ENCODE data around the gene SLC5A1.

Gene SLC5A1

DNA sequence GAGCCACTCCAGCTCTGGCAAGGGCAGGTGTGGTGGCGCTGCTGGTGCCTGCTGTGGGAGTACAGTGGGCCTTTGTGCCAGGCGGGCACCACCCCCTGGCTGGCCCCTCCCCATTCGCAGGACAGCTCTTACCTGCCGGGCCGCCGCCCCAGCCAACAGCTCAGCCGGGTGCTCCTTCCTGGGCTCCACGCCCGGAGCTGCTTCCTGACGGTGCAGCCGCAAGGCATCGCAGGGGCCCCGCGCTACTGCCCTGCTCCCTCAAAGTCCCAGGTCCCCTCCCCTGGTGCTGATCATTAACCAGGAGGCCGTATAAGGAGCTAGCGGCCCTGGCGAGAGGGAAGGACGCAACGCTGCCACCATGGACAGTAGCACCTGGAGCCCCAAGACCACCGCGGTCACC is at the start of gene SLC5A1:
Gene SLC5A1 (plus strand): TSS at position 338 of the 400 bp plus-strand sequence. CDS start 21 bp downstream, at position 359.
- DNase-seq = no peak

DNA sequence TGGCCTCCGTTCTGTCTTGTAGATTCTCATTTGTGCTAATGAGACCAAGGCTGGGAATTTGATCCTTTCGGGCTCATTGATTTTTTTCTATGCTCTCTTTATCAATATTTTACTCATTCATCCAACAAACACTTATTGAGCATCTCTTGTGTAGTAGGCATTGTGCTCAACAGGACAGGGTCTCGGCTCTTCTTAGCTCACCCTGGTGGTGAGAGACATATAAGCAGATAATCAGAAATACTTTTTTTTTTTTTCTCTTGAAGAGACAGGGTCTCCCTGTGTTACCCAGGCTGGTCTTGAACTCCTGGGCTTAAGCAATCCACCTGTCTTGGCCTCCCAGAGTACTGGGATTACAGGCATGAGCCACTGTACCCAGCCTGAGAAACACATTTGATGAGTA is 48.0 kb upstream of the SLC5A1 start:
- DNase-seq = no peak

DNA sequence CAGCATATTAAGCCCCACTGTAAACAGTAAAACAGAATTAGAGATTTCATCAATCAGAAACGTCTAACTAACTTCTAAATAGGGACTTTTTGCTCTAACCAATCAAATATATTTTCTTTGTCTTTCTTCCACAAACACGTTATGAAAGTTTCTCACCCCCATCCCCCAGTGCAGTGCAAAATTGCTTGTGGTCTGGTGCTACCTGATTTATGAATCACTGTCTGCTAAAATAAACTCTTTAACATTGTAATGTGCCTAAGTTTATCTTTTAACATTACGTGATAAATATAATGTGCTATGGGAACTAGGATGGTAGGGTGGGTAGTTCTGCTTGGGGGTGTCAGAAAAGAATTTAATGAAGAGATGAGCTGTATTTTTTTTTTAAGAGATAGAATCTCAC is 47.3 kb upstream of the SLC5A1 start:
- DNase-seq = no peak

DNA sequence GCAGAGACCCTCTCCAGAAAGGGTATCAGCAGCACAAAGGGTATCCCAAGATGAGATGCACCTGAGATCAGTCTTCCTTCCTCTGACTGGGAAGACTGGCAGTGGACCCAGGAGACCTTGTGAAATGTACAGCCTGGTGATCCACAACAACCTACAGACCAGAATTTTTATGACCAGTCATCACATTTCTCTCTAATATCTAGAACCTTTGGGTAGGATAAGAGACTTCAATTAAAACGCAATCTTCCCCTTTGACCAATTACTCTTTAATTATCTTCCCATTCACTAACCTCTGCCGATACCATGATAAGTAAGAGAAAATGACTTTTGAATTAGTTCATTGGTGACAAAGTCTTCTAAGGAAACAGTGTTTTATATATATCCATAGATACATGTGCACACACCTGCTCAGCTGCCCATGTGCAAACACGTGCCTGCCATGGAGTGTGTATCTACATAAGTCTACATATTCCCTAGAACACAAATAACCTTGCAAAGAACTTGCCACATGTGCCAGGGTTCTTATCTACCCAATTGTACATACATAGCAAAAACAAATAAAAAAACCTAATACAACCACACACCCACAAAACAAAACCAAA is 44.2 kb upstream of the SLC5A1 start:
- no peak for DNase-seq

DNA sequence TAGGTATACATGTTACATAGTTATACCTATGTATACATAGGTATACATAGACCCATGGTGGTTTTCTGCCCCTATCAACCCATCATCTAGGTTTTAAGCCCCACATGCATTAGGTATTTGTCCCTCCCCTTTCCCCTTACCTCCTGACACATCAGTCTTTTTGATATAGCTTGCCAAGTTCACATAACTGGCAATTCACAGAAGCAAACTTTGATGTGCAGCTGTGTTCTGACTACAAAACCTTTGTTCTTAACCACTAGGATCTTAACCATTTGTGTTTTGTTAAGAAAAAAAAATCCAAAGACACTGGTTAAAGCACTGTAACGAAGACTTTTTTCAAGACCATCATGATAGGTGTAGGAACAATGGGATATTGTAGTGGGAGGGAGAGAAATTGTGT is 42.9 kb upstream of the SLC5A1 start:
- no peak for DNase-seq

DNA sequence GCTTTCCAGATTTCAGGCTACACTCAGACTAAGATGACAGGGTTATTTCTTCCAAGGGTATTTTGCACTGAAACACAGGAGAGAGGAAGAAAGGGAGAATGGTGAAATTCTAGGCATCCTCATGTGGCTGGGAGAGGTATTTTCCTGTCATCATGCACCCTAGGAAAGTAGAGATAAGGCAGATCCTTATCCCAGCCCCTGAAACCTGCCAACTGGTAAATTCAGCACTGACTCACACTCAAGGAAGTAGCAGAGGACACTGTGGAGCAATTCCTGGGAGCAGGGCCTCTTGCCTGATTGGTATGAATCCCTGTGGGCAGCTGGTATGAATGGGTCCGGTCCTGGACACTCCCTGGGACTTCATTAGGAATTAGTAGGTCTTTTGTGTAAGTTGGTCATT is 37.6 kb upstream of the SLC5A1 start:
- no peak for DNase-seq

DNA sequence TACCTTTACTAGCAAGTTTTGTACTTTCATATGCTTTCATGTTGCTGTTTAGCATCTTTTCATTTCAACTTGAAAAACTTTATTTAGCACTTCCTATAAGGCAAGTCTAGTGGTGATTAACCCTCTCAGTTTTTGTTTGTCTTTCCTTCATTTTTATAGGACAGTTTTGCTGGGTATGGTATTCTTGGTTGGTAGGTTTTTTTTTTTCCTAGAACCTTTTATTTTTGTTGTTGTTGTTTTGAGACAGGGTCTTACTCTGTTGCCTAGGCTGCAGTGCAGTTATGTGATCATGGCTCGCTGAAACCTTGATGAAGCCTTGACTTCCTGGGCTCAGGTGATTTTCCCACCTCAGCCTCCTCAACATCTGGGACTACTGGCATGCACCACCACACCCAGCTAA is 29.9 kb upstream of the SLC5A1 start:
- DNase-seq = no peak

DNA sequence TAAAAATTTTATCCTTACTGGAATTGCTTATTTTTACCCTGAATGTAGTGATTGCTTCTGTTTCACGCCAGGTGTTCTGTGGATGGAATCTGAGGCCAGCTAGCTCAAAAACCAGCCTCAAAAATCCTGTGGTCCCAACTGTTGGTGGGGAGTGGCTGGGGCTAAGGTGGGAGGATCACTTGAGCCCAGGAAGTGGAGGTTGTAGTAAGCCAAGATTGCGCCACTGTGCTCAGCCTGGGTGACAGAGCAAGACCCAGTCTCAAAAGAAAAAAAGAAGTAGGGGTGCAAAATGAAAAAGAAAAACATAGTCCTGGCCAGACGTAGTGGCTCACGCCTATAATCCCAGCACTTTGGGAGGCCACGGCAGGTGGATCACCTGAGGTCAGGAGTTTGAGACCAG is 27.0 kb upstream of the SLC5A1 start:
- no peak for DNase-seq

DNA sequence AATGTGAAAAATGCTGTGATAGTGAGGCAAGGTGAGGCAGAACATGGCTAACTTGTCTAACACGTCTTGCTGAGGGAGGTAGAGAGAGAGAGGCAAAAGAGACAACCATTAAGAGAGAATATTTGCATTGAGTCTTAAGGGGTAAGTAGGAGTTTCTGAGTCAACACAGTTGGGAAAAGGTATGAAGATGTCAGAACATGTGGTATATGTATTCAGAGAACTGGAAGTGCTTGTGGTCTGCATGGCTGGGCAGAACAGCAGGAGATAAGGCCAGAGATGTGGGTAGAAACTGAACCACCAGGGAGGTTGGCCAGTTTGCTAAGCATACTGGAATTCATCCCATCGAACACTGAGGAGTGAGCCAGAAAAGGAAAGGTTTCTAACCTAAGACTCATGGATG is 25.0 kb upstream of the SLC5A1 start:
- DNase-seq = no peak

DNA sequence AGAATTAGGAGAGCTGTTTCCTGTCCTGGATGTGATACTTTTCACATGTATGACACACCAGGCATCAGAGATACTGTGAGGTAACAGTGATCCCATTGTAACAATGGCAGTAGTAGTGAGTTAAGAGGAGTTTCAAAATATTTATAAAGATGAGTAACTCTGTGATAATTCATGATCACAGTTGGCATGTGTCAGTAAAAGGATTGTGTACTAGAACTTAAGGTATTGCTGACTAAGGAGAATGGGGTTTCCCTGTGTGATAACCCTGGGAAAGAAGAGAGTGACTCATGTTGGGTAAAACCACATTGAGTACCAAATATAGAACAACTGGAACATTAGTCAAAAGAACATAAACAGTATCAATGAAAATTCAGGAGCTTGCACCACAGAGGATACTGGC is 22.9 kb upstream of the SLC5A1 start:
- DNase-seq = peak; percentile 67

DNA sequence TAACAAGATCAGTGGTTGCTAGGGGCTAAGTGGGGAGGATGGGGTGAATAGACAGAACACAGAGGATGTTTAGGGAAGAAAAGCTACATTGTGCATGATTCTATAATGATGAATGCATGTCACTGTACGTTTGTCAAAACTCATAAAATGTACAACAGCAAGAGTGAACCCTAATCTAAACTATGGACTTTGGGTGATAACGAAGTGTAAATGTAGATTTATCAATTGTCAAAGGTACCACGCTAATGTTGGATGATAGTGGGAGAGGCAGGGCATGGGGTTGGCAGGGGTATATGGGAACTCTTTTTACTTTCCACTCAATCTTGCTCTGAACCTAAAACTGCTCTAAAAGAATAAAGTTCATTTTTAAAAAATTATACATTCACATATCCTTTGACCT is 21.3 kb upstream of the SLC5A1 start:
- no peak for DNase-seq

DNA sequence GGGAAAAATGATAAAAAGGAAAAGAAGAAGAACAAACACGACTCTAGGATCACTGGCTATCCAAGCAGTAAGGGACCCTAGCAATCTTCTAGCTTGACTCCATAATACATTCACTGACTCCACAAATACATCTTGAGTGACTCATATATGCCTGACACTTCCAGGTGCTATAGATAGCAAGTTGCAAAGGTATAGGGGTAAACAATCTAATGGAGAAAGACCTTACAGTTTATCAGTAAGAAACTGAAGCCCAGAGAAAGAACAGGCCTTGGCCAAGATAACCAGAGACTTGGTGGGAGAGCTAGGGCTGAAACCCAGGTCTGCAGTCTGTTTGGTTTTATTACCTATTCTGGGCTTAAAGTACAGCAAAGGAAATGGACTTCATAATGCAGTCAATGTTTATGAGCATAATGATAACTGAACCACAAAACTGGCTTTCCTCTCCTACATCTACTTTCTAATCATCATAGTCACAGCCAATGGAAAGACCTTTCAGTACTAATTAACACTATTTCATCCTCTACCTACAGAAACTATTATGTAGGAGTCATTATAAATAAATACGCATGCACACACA is 19.7 kb upstream of the SLC5A1 start:
- no peak for DNase-seq

DNA sequence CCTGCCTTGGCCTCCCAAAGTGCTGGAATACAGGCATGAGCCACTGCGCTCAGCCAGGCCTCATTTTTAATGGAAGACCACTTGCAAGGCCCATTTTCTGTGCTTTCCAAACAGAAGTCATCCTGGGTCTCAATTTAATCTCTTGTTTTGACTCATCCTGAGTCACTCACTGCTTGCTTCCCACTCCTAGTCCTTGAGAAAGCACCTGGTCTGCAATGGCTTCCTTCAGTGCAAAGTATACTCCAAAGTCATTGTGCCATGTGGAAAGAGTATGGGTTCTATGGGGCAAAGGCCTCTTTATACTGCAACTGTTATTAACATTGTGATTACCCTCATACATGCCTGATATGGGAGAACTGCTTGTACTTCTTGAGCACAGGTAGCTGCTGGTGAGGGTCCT is 18.3 kb upstream of the SLC5A1 start:
- peak; percentile 6 for DNase-seq

DNA sequence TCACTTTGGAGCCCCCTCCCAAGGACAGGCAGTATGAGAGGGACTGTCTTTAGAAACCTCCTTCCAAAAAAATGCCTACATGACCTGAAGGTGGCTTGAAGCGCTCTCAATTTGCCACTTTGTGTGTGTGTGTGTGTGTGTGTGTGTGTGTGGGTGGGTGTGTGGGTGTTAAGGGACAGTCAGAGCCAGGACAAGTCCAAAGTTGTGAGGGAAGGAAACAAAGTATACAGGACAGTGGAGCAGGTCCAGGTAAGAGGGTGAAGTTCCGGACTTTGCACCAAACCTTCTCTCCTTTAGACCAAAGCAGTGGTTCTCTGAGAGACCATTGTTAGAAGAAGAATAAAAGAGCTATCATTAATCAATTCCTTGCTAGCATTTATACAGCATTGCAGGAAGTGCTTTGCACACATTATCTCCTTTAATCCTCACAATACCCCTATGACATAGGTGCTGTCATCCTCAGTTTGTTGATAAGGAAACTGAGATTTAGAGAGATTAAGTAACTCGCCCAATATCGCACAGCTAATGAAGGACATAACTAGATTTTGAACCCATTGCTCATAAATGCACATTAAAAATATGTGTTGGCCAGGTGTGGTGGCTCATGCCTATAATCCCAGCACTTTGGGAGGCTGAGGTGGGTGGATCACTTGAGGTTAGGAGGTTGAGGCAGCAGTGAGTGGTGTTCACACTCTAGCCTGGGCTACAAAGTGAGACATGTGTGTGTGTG is 12.4 kb upstream of the SLC5A1 start:
- no peak for DNase-seq

DNA sequence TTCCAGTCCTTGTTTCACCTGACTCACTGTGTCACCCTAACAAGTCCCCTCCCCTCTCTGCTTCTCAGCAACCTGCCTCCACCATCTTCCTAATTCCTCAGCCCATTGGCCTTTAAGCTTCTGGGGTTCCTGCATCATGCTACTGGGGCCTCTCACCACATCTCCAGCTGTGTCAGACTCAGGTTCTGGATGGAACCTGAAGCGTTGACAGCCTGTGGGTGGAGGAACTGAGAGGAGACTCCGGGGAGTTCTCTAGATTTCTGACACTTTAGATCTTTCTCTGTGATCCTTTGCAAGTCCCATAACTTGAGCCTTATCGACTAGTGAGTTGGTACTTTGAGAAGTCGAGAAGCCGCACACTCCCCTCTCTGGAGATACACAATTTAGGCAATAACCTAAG is 11.6 kb upstream of the SLC5A1 start:
- DNase-seq = no peak

DNA sequence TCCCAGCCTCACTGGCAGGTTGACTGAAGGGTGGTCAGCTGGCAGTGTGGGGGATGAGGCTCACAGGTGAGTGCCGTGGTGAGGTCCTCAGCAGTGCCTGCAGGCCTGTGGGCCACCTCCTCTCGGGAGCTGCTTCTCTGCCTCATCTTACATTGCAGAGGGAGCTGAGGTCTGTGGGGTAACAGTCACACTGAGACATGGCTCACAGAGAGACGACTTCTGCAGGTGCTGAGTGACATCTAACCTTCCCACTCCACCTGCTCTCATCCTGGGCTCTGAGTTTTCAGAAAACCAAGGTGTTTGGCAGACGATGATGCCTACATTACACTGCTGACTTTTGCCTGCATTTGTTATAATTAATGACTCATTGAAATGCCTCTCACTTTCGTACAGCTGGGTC is 8.8 kb upstream of the SLC5A1 start:
- DNase-seq = no peak

DNA sequence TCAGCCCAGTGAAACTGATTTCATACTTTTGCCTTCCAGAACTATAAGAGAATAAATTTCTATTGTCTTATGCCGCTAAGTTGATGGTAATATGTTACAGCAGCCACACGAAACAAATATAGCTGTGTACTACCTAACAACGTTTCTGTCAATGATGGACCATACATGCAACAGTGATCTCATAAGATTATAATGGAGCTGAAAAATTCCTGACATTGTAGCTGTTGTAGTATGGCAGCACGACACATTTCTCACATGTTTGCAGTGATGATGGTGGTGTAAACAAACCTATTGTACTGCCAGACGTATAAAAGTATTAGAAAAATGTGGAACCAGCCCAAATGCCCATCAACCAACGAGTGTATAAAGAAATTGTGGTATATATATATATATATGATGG is 5.8 kb upstream of the SLC5A1 start:
- DNase-seq = no peak

DNA sequence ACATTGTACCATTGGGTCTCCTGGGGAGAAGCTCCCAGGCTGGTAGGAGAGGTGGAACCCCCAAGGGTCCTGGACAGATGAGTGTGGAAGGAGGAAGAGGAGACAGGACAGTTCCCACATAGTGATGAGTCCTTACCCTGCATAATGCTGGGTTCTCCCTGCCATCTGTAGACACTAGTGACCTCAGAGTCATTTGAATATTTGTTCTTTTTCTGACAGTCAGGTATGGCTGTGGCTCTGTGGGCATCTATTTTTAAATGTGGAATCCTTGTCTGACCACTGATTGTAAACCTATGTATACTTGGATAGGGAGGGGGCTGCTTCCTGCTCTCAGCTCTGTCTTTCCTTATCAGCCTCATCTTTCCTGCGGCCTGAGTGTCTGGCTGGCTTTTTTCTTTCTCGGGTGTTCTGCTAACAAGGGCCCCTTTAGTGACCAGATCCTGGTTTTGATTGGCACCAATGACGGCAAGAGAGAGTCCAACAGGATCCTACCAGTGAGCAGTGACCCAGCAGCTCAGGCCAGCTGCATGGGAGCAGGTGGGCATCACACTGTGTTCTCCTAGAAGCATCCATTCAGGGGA is 2.6 kb upstream of the SLC5A1 start:
- no peak for DNase-seq

DNA sequence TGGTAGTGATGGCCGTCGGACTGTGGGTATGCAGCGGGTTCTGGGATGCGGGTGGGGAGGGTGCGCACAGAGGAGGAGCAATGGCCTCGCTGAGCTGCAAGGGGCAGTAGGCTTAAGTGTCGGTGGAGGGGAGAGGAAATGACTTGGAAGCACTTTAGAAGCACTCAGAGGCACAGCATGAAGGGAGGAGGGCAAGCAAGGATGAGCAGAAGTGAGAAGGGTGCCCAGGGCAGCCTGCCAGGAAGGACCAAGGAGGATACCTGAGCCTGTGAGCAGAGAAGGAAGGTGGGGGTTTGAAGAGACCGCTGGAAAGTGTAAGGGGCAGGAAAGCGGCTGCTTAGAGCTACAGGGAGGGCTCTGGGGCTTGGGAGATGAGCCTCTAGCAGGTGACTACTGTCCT is 330 bp downstream of the SLC5A1 start:
- DNase-seq = no peak

DNA sequence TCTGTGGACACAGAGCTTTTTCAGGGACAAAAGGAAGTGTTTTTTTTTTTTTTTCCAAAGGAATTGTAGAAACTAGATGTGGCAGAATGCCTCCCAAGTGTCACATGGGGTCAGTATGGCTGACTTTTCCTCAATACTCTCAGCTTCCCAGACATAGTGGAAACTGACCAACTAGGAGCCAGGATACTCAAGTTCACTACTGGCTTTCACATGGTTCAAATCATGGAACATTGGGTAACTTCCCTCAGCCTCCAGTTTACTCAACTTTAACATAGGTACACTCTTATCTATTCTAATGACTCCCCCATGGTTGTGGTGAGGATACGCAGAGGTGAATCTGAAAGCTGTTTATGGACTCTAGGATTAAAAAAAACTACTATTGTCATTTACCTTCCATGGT is 1.4 kb downstream of the SLC5A1 start:
- no peak for DNase-seq

DNA sequence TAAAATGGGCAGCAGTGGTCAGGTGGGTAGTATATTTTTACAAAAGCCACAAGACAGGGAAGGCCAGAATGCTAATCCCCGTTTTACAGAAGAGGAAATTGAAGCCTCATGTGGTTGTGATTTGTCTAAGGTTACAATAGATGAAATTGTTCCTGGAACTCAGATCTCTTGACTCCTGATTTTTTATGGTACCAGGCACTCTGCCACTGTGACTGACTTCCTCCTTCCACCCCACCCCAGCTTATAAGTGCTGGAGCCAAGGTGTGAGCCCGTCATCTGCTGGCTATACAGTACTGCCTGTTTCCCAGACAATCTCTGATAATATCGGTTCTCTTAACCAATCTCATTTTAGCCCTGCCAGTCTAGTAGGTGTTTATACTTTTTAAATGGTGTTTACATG is 1.9 kb downstream of the SLC5A1 start:
- DNase-seq = no peak

DNA sequence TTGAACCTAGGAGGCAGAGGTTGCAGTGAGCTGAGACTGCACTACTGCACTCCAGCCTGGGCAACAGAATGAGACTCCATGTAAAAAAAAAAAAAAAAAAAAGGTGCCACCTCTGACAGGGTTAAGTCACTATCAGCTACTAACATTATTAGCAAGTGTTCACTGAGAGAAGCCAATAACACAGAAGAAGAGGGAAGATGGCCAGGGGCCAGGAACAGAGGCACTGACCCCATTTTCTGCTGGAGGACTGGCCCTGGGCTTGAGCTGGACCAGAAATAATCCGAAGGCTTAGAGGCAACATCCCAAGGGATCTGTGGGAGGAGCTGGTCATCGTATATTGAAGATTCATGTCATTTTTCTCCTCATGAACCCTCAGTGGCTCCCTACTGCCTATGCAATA is 5.0 kb downstream of the SLC5A1 start:
- no peak for DNase-seq

DNA sequence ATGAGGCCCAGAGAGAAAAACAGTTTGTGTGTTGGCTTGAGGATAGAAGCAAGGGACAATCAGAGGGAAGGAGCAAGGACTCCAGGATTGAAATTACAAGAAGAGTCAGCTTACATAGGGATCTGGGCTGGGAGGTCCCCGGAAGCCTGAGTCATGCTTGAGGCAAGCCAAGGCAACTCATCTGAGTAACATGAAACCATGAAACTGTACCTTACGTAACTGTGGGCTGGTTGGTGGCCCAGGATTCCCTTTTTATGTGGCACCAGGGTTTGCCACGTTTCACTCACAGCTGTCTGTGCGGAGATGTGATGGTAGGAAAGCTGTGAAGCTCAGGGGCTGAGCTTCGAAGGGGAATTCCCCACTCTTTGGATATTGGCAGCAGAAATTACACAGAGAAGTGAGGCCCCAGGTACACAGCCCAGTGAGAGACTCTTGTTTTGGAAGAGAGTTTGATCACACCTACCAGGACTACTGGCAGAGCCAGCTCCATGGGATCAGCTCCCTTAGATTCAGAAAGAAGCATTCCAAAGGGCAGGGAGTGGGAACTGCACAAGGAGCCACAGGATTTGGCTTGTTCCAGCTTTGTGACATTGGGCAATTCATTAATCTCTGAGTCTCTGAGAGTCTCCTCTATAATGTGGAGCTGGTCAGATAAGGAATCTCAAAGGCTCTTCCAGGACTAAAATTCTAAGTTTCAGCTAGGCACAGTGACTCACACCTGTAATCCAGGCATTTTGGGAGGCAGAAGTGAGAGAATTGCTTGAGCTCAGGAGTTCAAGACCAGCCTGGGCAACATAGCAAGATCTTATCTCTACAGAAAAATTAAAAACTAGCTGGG is 7.8 kb downstream of the SLC5A1 start:
- DNase-seq = peak; percentile 85

Measured in suppressor macrophage treated with lipopolysaccharide for 4 hours (primary cell).